CD14-positive monocyte (primary cell): ENCODE measurements around the gene CPNE4. TPM values are rescaled to one million over a fixed set of nuclear protein-coding genes. Genes with fewer than 3 reads are reported as not detected.

ENCODE experiments used
- DNase-seq, 3 donors: peaks; one replicate each; pipeline ENCODE4 v3.0.0-alpha.2; 2011 to 2022
- H2AFZ ChIP-seq: 2 replicates; pipeline ENCODE4 v1.6.0; 2012; ENCODE audit warnings: mild to moderate bottlenecking, low read depth, low read length, inconsistent platforms; ENCODE audit not compliant: insufficient read depth, poor library complexity, severe bottlenecking
- H3K27ac ChIP-seq, 2 donors: 1 replicate in 1 of 2; 2 replicates in 1 of 2; pipeline ENCODE4 v1.5.1; 2012 to 2013; ENCODE audit warnings: low read length in 2 of 2, control low read depth in 1 of 2, inconsistent platforms in 1 of 2, low read depth in 1 of 2, mild to moderate bottlenecking in 1 of 2
- H3K27me3 ChIP-seq, 2 donors: one replicate each; pipeline versions ENCODE4 v1.6.0 to v1.6.1; 2011 to 2013; ENCODE audit warnings: low read length in 2 of 2; ENCODE audit not compliant: control insufficient read depth in 2 of 2, insufficient read depth in 2 of 2
- H3K36me3 ChIP-seq, 2 donors: replicated peaks in 1 of 2; 1 replicate in 1 of 2; 2 replicates in 1 of 2; pipeline versions ENCODE4 v1.5.1 to v1.6.1; 2012 to 2013; ENCODE audit warnings: low read length in 2 of 2, control low read depth in 1 of 2, inconsistent platforms in 1 of 2, mild to moderate bottlenecking in 1 of 2; ENCODE audit not compliant: insufficient read depth in 2 of 2, control insufficient read depth in 1 of 2
- H3K4me1 ChIP-seq, 2 donors: 1 replicate in 1 of 2; 2 replicates in 1 of 2; pipeline versions ENCODE4 v1.5.1 to v1.6.1; 2012 to 2013; ENCODE audit warnings: low read length in 2 of 2, control low read depth in 1 of 2, inconsistent platforms in 1 of 2, mild to moderate bottlenecking in 1 of 2, moderate library complexity in 1 of 2; ENCODE audit not compliant: insufficient read depth in 2 of 2, control insufficient read depth in 1 of 2
- H3K4me2 ChIP-seq: replicated peaks from 2 replicates; pipeline ENCODE3; 2012; ENCODE audit warnings: low read length, moderate library complexity, mild to moderate bottlenecking; ENCODE audit not compliant: poor library complexity, severe bottlenecking; ENCODE audit errors: extremely low read depth
- H3K4me3 ChIP-seq, 3 experiments: fragments of 200-600 bp in 1 of 3; sonication (generic) in 1 of 3; replicated peaks in 1 of 3; 1 replicate in 2 of 3; 2 replicates in 1 of 3; pipeline ENCODE4 v1.5.1; 2011 to 2013; ENCODE audit warnings: low read length in 3 of 3, mild to moderate bottlenecking in 3 of 3, control low read depth in 2 of 3, low read depth in 2 of 3, inconsistent platforms in 1 of 3, moderate library complexity in 1 of 3
- H3K79me2 ChIP-seq: 2 replicates; pipeline ENCODE4 v1.6.0; 2012; ENCODE audit warnings: mild to moderate bottlenecking, control low read depth, inconsistent platforms, low read length, moderate library complexity; ENCODE audit not compliant: insufficient read depth
- H3K9ac ChIP-seq: 2 replicates; pipeline ENCODE4 v1.6.0; 2017; ENCODE audit warnings: low read length, mild to moderate bottlenecking; ENCODE audit not compliant: insufficient read depth, poor library complexity, severe bottlenecking
- H3K9me3 ChIP-seq, 2 donors: replicated peaks in 1 of 2; 1 replicate in 1 of 2; 2 replicates in 1 of 2; pipeline versions ENCODE4 v1.5.1 to v1.6.1; 2012 to 2013; ENCODE audit warnings: low read length in 2 of 2, control low read depth in 1 of 2; ENCODE audit not compliant: control insufficient read depth in 1 of 2, insufficient read depth in 1 of 2
- H4K20me1 ChIP-seq: 2 replicates; pipeline ENCODE4 v1.6.0; 2012; ENCODE audit warnings: mild to moderate bottlenecking, low read length, control low read depth, moderate library complexity; ENCODE audit not compliant: insufficient read depth
- H3K27ac Mint-ChIP-seq, 7 donors: one replicate each; pipeline ENCODE4 v1.8.0; 2020; ENCODE audit warnings: mild to moderate bottlenecking in 7 of 7, mixed read lengths in 7 of 7, moderate library complexity in 6 of 7, inconsistent platforms in 2 of 7
- H3K27me3 Mint-ChIP-seq, 3 donors: one replicate each; pipeline ENCODE4 v1.8.0; 2021 to 2022; ENCODE audit warnings: low read depth in 3 of 3, mild to moderate bottlenecking in 3 of 3, mixed read lengths in 3 of 3, moderate library complexity in 3 of 3, inconsistent platforms in 1 of 3
- H3K36me3 Mint-ChIP-seq, 2 donors: one replicate each; pipeline ENCODE4 v1.8.0; 2020; ENCODE audit warnings: mixed read lengths in 2 of 2, inconsistent platforms in 1 of 2, mild to moderate bottlenecking in 1 of 2
- H3K4me1 Mint-ChIP-seq: one replicate; pipeline ENCODE4 v1.8.0; 2020; ENCODE audit warnings: mild to moderate bottlenecking, mixed read lengths
- H3K4me3 Mint-ChIP-seq, 2 donors: one replicate each; pipeline ENCODE4 v1.8.0; 2020; ENCODE audit warnings: mild to moderate bottlenecking in 2 of 2, mixed read lengths in 2 of 2, moderate library complexity in 1 of 2
- H3K9me3 Mint-ChIP-seq, 7 donors: one replicate each; pipeline ENCODE4 v1.8.0; 2020 to 2022; ENCODE audit warnings: mixed read lengths in 7 of 7, mild to moderate bottlenecking in 6 of 7, moderate library complexity in 6 of 7, inconsistent platforms in 2 of 7
- CTCF ChIP-seq: fragments of 200-600 bp; IDR thresholded peaks from one replicate; pipeline ENCODE4 v1.8.0; 2022; ENCODE audit warnings: antibody characterized with exemption, mild to moderate bottlenecking
- WGBS: methylation state at CpG from one replicate; pipeline ENCODE4 v1.1.5; 2013; ENCODE audit warnings: missing lambda C conversion rate; ENCODE audit not compliant: insufficient coverage; 5-methylcytosine and 5-hydroxymethylcytosine counted together
- intact Hi-C, 2 donors: fragments of 100-400 bp; cut with micrococcal nuclease; formaldehyde crosslinking; loops; one replicate each; pipeline versions ENCODE4 v1.15.0 to v1.15.1; 2023
- polyA plus RNA-seq, 3 donors: library from polyadenylated mRNA; depleted of rRNA in 1 of 3; unstranded in 2 of 3; stranded (reverse) in 1 of 3; fragments of 300-500 nt in 2 of 3; fragments of >200 nt in 1 of 3; fragmentation: Illumina TruSeq in 2 of 3; gene quantifications; 1 replicate in 2 of 3; 2 replicates in 1 of 3; pipeline ENCODE4 v1.2.3, GENCODE V29; 2012 to 2021

Gene CPNE4
- polyA plus RNA-seq, 3 donors = not detected

GRCh38 chr3:131995891-131996290 is 38.9 kb downstream of the CPNE4 start:
- Mint-ChIP-seq H3K9me3 (peaks cover 0 to 17% (median 6%) of the 10 kb centered on the region in 7 donors), H3K4me1 (no peaks in the 10 kb centered on the region), H3K36me3 (no peaks in the 10 kb centered on the region), H3K27ac (no peak overlapping the region), H3K4me3 (no peak overlapping the region), H3K27me3 (peaks cover 0 to 9% (median 3%) of the 10 kb centered on the region in 3 donors)
- TF ChIP-seq CTCF = no peak
- no peaks in the 10 kb centered on the region for H3K27me3 ChIP-seq
- H3K9me3 ChIP-seq = peaks cover 6 to 16% of the 10 kb centered on the region in 2 donors
- no peaks in the 10 kb centered on the region for H3K4me1 ChIP-seq
- no peak overlapping the region for H3K4me2 ChIP-seq
- no peak overlapping the region for H3K4me3 ChIP-seq
- H4K20me1 ChIP-seq = no peaks in the 10 kb centered on the region
- H3K79me2 ChIP-seq = no peaks in the 10 kb centered on the region
- H3K9ac ChIP-seq = no peak overlapping the region
- no peak overlapping the region for H3K27ac ChIP-seq
- H2AFZ ChIP-seq = no peak overlapping the region
- WGBS = 100% methylated on average over 1 of the region's 3 CpGs
- intact Hi-C loops = no loop called here
- DNase-seq = no peak
- H3K36me3 ChIP-seq = no peaks in the 10 kb centered on the region

GRCh38 chr3:131989318-131989717 is 45.5 kb downstream of the CPNE4 start:
- Histone ChIP-seq H3K9me3 (peaks cover 10 to 20% of the 10 kb centered on the region in 2 donors), H3K27ac (no peak overlapping the region), H3K36me3 (no peaks in the 10 kb centered on the region), H3K79me2 (no peaks in the 10 kb centered on the region), H3K4me1 (no peaks in the 10 kb centered on the region), H4K20me1 (no peaks in the 10 kb centered on the region), H3K4me2 (no peak overlapping the region), H2AFZ (no peak overlapping the region), H3K4me3 (no peak overlapping the region), H3K9ac (no peak overlapping the region), H3K27me3 (peaks cover 0 to 2% of the 10 kb centered on the region in 2 donors)
- intact Hi-C loops = no loop called here
- Mint-ChIP-seq H3K27ac (no peak overlapping the region), H3K9me3 (peaks cover 0 to 20% (median 10%) of the 10 kb centered on the region in 7 donors), H3K36me3 (no peaks in the 10 kb centered on the region), H3K4me1 (no peaks in the 10 kb centered on the region), H3K27me3 (no peaks in the 10 kb centered on the region), H3K4me3 (no peak overlapping the region)
- no CpG with 5 or more reads among the region's 3 CpGs for WGBS
- no peak for DNase-seq
- TF ChIP-seq CTCF = no peak
